ENCODE data around the gene NAGA.

DNA sequence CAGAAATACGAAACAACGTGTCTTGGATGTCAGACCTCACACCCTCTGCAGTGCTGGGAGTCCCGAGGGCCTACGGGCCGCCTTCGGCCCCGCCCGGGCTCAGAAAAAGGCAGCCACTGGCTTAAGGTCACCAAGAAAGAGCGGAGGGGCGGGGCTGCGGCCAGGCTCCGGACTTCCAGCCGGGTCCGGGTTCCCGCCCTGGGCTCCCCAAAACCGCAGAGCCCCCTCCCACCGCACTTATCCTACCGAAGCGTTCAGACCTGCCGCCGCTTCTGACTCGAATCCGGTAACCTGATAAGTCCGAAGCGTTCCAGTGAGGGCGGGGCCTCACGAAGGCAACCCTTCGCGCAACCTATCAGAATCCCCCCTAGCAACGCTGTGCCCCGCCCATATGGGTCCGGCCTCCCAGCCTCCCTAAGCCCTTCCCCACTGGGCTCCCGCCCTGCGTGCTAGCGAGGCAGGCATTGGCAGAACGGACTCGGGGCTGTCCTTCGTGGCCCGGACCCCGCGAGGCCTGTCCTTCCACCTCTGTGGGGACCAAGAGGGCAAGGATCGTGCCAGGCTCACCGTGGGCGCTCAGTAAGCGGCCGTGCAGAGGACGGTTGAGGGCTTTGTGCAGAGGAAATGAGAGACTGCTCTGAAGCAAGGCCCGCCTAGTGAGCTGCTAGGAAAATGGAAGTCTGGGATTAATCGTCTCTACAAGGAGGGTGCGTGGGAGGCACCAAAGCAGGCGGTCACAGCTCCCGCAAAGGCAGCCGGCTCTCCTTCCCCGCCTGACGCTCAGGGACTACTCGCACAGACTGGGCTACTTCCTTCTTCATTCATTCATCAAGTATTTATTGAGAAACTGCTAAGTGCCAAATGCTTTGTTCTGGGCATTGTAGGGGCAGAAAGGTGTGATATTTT lies at the start of gene NAGA:
- TF ChIP-seq, protein P1, sequence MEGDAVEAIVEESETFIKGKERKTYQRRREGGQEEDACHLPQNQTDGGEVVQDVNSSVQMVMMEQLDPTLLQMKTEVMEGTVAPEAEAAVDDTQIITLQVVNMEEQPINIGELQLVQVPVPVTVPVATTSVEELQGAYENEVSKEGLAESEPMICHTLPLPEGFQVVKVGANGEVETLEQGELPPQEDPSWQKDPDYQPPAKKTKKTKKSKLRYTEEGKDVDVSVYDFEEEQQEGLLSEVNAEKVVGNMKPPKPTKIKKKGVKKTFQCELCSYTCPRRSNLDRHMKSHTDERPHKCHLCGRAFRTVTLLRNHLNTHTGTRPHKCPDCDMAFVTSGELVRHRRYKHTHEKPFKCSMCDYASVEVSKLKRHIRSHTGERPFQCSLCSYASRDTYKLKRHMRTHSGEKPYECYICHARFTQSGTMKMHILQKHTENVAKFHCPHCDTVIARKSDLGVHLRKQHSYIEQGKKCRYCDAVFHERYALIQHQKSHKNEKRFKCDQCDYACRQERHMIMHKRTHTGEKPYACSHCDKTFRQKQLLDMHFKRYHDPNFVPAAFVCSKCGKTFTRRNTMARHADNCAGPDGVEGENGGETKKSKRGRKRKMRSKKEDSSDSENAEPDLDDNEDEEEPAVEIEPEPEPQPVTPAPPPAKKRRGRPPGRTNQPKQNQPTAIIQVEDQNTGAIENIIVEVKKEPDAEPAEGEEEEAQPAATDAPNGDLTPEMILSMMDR (IDR thresholded peaks at IDR 0.05; ENCODE audit: insufficient read depth, low read length, poor library complexity, severe bottlenecking), result no peak
- no peak for TF ChIP-seq EZH2phosphoT487 (conservative IDR thresholded peaks at IDR 0.05; ENCODE audit: low read length)
